Ectodermal cell (in vitro differentiated cells): ENCODE results near the gene CENPU. TPM values are rescaled to one million over a fixed set of nuclear protein-coding genes. Genes with fewer than 3 reads are reported as not detected.
A peak's percentile ranks its signal among the peaks of the same experiment; 100 is the strongest.
"Not testable (repeated sequence)": the region's sequence is repeated elsewhere in the genome, so short reads cannot be mapped to it uniquely, and the experiment has no call there.

ENCODE experiments used
- H3K27ac ChIP-seq: 2 replicates; pipeline ENCODE4 v1.7.0; 2013; ENCODE audit warnings: mild to moderate bottlenecking, low read depth, low read length; ENCODE audit not compliant: insufficient read depth, poor library complexity, severe bottlenecking
- H3K27me3 ChIP-seq: 2 replicates; pipeline ENCODE4 v1.7.0; 2013; ENCODE audit warnings: mild to moderate bottlenecking, low read length; ENCODE audit not compliant: insufficient read depth, control insufficient read depth, poor library complexity, severe bottlenecking
- H3K36me3 ChIP-seq: one replicate; pipeline ENCODE4 v1.7.0; 2013; ENCODE audit warnings: low read length; ENCODE audit not compliant: control insufficient read depth, insufficient read depth
- H3K4me1 ChIP-seq: one replicate; pipeline ENCODE4 v1.7.0; 2013; ENCODE audit warnings: low read length; ENCODE audit not compliant: control insufficient read depth, insufficient read depth
- H3K4me3 ChIP-seq: 2 replicates; pipeline ENCODE4 v1.7.0; 2013; ENCODE audit warnings: low read depth, low read length, control low read depth; ENCODE audit not compliant: insufficient read depth
- H3K9me3 ChIP-seq: 2 replicates; pipeline ENCODE4 v1.7.0; 2013; ENCODE audit warnings: mild to moderate bottlenecking, low read length, moderate library complexity; ENCODE audit not compliant: control insufficient read depth
- whole genome bisulfite sequencing, 2 experiments: methylation state at CpG; one replicate each; pipeline ENCODE4 v1.1.7; 2013; ENCODE audit warnings: missing lambda C conversion rate in 2 of 2; 5-methylcytosine and 5-hydroxymethylcytosine counted together
- polyA plus RNA-seq, 4 experiments: library from polyadenylated mRNA; stranded (reverse); fragments of 50-300 nt; gene quantifications; one replicate each; pipeline ENCODE4 v1.2.3, GENCODE V29; 2013

Gene CENPU
- 137 TPM for polyA plus RNA-seq (2013, experiment 1 of 4)
- polyA plus RNA-seq (2013, experiment 2 of 4) = 152 TPM
- polyA plus RNA-seq (2013, experiment 3 of 4) = 135 TPM
- 137 TPM for polyA plus RNA-seq (2013, experiment 4 of 4)

GRCh38 chr4:184733654-184734524, at the start of gene CENPU:
Gene CENPU, minus strand, starts transcription at chr4:184734096. Its CDS starts 34 bp downstream, at chr4:184734062.
- Histone ChIP-seq H3K36me3 (peaks cover 8% of the 10 kb centered on the region), H3K4me1 (peaks cover 8% of the 10 kb centered on the region), H3K27ac (peak within 1 kb of the TSS; percentile 62), H3K9me3 (no peaks in the 10 kb centered on the region), H3K27me3 (no peaks in the 10 kb centered on the region), H3K4me3 (peak within 1 kb of the TSS; percentile 87)
- WGBS, 2 experiments = 0% methylated on average over 69 of the region's 69 CpGs

GRCh38 chr4:184782731-184783373, 49.0 kb upstream of the CENPU start:
- no peaks in the 10 kb centered on the region for H3K36me3 ChIP-seq

GRCh38 chr4:184779160-184779559, 45.3 kb upstream of the CENPU start:
- H3K4me1 ChIP-seq, H3K27me3 ChIP-seq, H3K4me3 ChIP-seq, H3K27ac ChIP-seq, H3K36me3 ChIP-seq, H3K9me3 ChIP-seq: not testable (repeated sequence)
- 88 to 95% methylated on average over 4 of the region's 4 CpGs for WGBS, 2 experiments

More at GRCh38 chr4:184782731-184783373, 49.0 kb upstream of the CENPU start:
- H3K4me3 ChIP-seq = no peak overlapping the region
- H3K27me3 ChIP-seq = no peaks in the 10 kb centered on the region
- 81 to 83% methylated on average over 17 of the region's 17 CpGs for WGBS, 2 experiments
- no peak overlapping the region for H3K27ac ChIP-seq
- H3K9me3 ChIP-seq = no peaks in the 10 kb centered on the region
- H3K4me1 ChIP-seq = no peaks in the 10 kb centered on the region

- Histone ChIP-seq H3K4me3 (no peak overlapping the region), H3K27ac (no peak overlapping the region), H3K27me3 (no peaks in the 10 kb centered on the region), H3K36me3 (no peaks in the 10 kb centered on the region), H3K9me3 (no peaks in the 10 kb centered on the region), H3K4me1 (no peaks in the 10 kb centered on the region)
- 83 to 84% methylated on average over 8 of the region's 8 CpGs for WGBS, 2 experiments
Measured at GRCh38 chr4:184778325-184778724, 44.4 kb upstream of the CENPU start.

GRCh38 chr4:184776821-184777220, 42.9 kb upstream of the CENPU start:
- H3K36me3 ChIP-seq = no peaks in the 10 kb centered on the region
- no peaks in the 10 kb centered on the region for H3K4me1 ChIP-seq
- H3K27ac ChIP-seq = no peak overlapping the region
- H3K27me3 ChIP-seq = no peaks in the 10 kb centered on the region
- H3K9me3 ChIP-seq = no peaks in the 10 kb centered on the region
- 89 to 90% methylated on average over 5 of the region's 5 CpGs for WGBS, 2 experiments
- no peak overlapping the region for H3K4me3 ChIP-seq

GRCh38 chr4:184775854-184776555, 42.1 kb upstream of the CENPU start:
- H3K4me1 ChIP-seq = no peaks in the 10 kb centered on the region
- H3K4me3 ChIP-seq = no peak overlapping the region
- no peaks in the 10 kb centered on the region for H3K36me3 ChIP-seq
- no peaks in the 10 kb centered on the region for H3K9me3 ChIP-seq
- no peak overlapping the region for H3K27ac ChIP-seq
- 90 to 93% methylated on average over 13 of the region's 13 CpGs for WGBS, 2 experiments
- H3K27me3 ChIP-seq = no peaks in the 10 kb centered on the region

GRCh38 chr4:184774152-184774551, 40.3 kb upstream of the CENPU start:
- 93 to 98% methylated on average over 7 of the region's 7 CpGs for WGBS, 2 experiments
- Histone ChIP-seq H3K27me3 (no peaks in the 10 kb centered on the region), H3K27ac (no peak overlapping the region), H3K4me3 (no peak overlapping the region), H3K9me3 (no peaks in the 10 kb centered on the region), H3K36me3 (no peaks in the 10 kb centered on the region), H3K4me1 (no peaks in the 10 kb centered on the region)

- Histone ChIP-seq H3K36me3 (no peaks in the 10 kb centered on the region), H3K4me3 (no peak overlapping the region), H3K27me3 (no peaks in the 10 kb centered on the region), H3K9me3 (no peaks in the 10 kb centered on the region), H3K4me1 (no peaks in the 10 kb centered on the region), H3K27ac (no peak overlapping the region)
- WGBS, 2 experiments = 75 to 94% methylated on average over 1 of the region's 1 CpG
Measured at GRCh38 chr4:184771416-184771815, 37.5 kb upstream of the CENPU start.

- 89 to 93% methylated on average over 7 of the region's 7 CpGs for WGBS, 2 experiments
Measured at GRCh38 chr4:184769141-184769765, 35.4 kb upstream of the CENPU start.

More at GRCh38 chr4:184769141-184769765, 35.4 kb upstream of the CENPU start:
- no peaks in the 10 kb centered on the region for H3K36me3 ChIP-seq
- no peak overlapping the region for H3K27ac ChIP-seq
- H3K4me3 ChIP-seq = no peak overlapping the region
- H3K9me3 ChIP-seq = no peaks in the 10 kb centered on the region
- H3K27me3 ChIP-seq = no peaks in the 10 kb centered on the region
- no peaks in the 10 kb centered on the region for H3K4me1 ChIP-seq
